GM12878 (cell line): ENCODE measurements around the gene MGAT4B. TPM values are rescaled to one million over a fixed set of nuclear protein-coding genes. Genes with fewer than 3 reads are reported as not detected.

ENCODE experiments used
- BACH1 ChIP-seq: fragments of 450-650 bp; IDR thresholded peaks from 2 replicates; pipeline ENCODE4 v1.6.1; 2017; ENCODE audit warnings: mild to moderate bottlenecking, borderline replicate concordance
- BCL11A ChIP-seq: IDR thresholded peaks from 2 replicates; pipeline ENCODE4 v1.6.1; 2011; ENCODE audit warnings: low read depth, low read length
- BHLHE40 ChIP-seq, 2 experiments: fragments of 450-650 bp in 1 of 2; IDR thresholded peaks; 2 replicates each; pipeline ENCODE4 v1.6.1; 2011 to 2017; ENCODE audit warnings: low read depth in 2 of 2, borderline replicate concordance in 1 of 2, improper control_type of control experiment in 1 of 2, low read length in 1 of 2, mild to moderate bottlenecking in 1 of 2
- EP300 ChIP-seq, 2 experiments: fragments of 150-350 bp in 1 of 2; IDR thresholded peaks; 2 replicates each; pipeline ENCODE4 v1.6.1; 2011 to 2012; ENCODE audit warnings: low read depth in 2 of 2, low read length in 2 of 2, borderline replicate concordance in 1 of 2, improper control_type of control experiment in 1 of 2, inconsistent platforms in 1 of 2; ENCODE audit not compliant: control insufficient read depth in 1 of 2
- ESRRA ChIP-seq: IDR thresholded peaks from 2 replicates; pipeline ENCODE4 v1.6.1; 2012; ENCODE audit warnings: mild to moderate bottlenecking, low read length, improper control_type of control experiment
- FOXK2 ChIP-seq: fragments of 450-650 bp; IDR thresholded peaks from 2 replicates; pipeline ENCODE4 v1.6.1; 2017; ENCODE audit warnings: mild to moderate bottlenecking, moderate library complexity
- FOXM1 ChIP-seq: IDR thresholded peaks from 2 replicates; pipeline ENCODE4 v1.6.1; 2012; ENCODE audit warnings: low read depth, mild to moderate bottlenecking, inconsistent platforms, low read length, moderate library complexity
- IKZF2 ChIP-seq, 2 experiments: fragments of 450-650 bp; IDR thresholded peaks; 2 replicates each; pipeline ENCODE4 v1.6.1; 2017; ENCODE audit warnings: mild to moderate bottlenecking in 2 of 2, moderate library complexity in 2 of 2
- LARP7 ChIP-seq: fragments of 450-650 bp; IDR thresholded peaks from 2 replicates; pipeline ENCODE4 v1.6.1; 2017; ENCODE audit warnings: mild to moderate bottlenecking
- MEF2A ChIP-seq: IDR thresholded peaks from 2 replicates; pipeline ENCODE4 v1.6.1; 2011; ENCODE audit warnings: low read depth, mild to moderate bottlenecking, low read length, moderate library complexity; ENCODE audit not compliant: insufficient read depth
- MXI1 ChIP-seq: fragments of 150-350 bp; IDR thresholded peaks from 2 replicates; pipeline ENCODE4 v1.6.1; 2011; ENCODE audit warnings: low read depth, mild to moderate bottlenecking, inconsistent platforms, low read length, improper control_type of control experiment
- MYB ChIP-seq: fragments of 150-350 bp; IDR thresholded peaks from 2 replicates; pipeline ENCODE4 v1.6.1; 2014; ENCODE audit warnings: mild to moderate bottlenecking, low read depth, low read length, borderline replicate concordance
- NBN ChIP-seq: fragments of 450-650 bp; IDR thresholded peaks from 2 replicates; pipeline ENCODE4 v1.6.1; 2016
- NR2C2 ChIP-seq: IDR thresholded peaks from 2 replicates; pipeline ENCODE4 v1.6.1; 2011; ENCODE audit warnings: borderline replicate concordance, low read depth; ENCODE audit not compliant: control insufficient read depth, insufficient read length
- PKNOX1 ChIP-seq: fragments of 450-650 bp; IDR thresholded peaks from 2 replicates; pipeline ENCODE4 v1.6.1; 2016; ENCODE audit warnings: mild to moderate bottlenecking
- RELA ChIP-seq: fragments of 450-650 bp; IDR thresholded peaks from 2 replicates; pipeline ENCODE4 v1.8.0; 2014; ENCODE audit warnings: borderline replicate concordance; ENCODE audit not compliant: partially characterized antibody
- SKIL ChIP-seq: fragments of 450-650 bp; IDR thresholded peaks from 2 replicates; pipeline ENCODE4 v1.6.1; 2017; ENCODE audit warnings: mild to moderate bottlenecking, low read depth, inconsistent platforms; ENCODE audit not compliant: poor library complexity, severe bottlenecking
- SMAD1 ChIP-seq: fragments of 450-650 bp; IDR thresholded peaks from 2 replicates; pipeline ENCODE4 v1.6.1; 2018; ENCODE audit warnings: mild to moderate bottlenecking, low read depth; ENCODE audit not compliant: partially characterized antibody
- SP1 ChIP-seq: IDR thresholded peaks from one replicate; pipeline ENCODE4 v1.6.1; 2011; ENCODE audit warnings: low read depth, low read length
- SRF ChIP-seq, 2 experiments: IDR thresholded peaks; 2 replicates each; pipeline ENCODE4 v1.6.1; 2011; ENCODE audit warnings: low read depth in 2 of 2, low read length in 2 of 2, mild to moderate bottlenecking in 1 of 2, moderate library complexity in 1 of 2
- TCF12 ChIP-seq: IDR thresholded peaks from 2 replicates; pipeline ENCODE4 v1.6.1; 2011; ENCODE audit warnings: low read depth, mild to moderate bottlenecking, low read length
- polyA plus RNA-seq, 11 experiments: library from polyadenylated mRNA; depleted of rRNA in 4 of 11; unstranded in 6 of 11; stranded (reverse) in 5 of 11; fragments of >200 nt; fragmentation: Nextera tagmentation in 4 of 11; fragmentation: Illumina TruSeq in 1 of 11; extraction: Ambion mirVana in 4 of 11; extraction: Trizol in 1 of 11; gene quantifications; 1 replicate in 1 of 11; 2 replicates in 10 of 11; pipeline versions ENCODE4 v1.2.1 to v1.2.3, GENCODE V29; 2011 to 2016; ENCODE audit warnings: inconsistent platforms in 2 of 11, missing spikeins in 2 of 11, low read depth in 1 of 11
- total RNA-seq, 4 experiments: library from RNA; depleted of rRNA in 3 of 4; stranded (reverse); fragments of >200 nt in 3 of 4; fragmentation: Illumina TruSeq in 1 of 4; extraction: Trizol in 1 of 4; gene quantifications; 2 replicates each; pipeline versions ENCODE4 v1.2.1 to v1.2.3, GENCODE V29; 2013 to 2021
- TF ChIP-seq, protein P1 (sequence below): IDR thresholded peaks from 2 replicates; pipeline ENCODE4 v1.6.1; 2012; ENCODE audit warnings: low read depth, low read length, improper control_type of control experiment
- TF ChIP-seq, protein P2 (sequence below): IDR thresholded peaks from 2 replicates; pipeline ENCODE4 v1.6.1; 2011; ENCODE audit warnings: low read depth, mild to moderate bottlenecking, low read length, moderate library complexity, borderline replicate concordance; ENCODE audit errors: extremely low read depth

Gene MGAT4B
- total and polyA plus RNA-seq, 10 of the 15 experiments (the other 5 are each of a cell fraction or from before 2014, with no cell fraction given), result 0.60 to 82.5 (median 34.4) TPM; not detected in 1

DNA sequence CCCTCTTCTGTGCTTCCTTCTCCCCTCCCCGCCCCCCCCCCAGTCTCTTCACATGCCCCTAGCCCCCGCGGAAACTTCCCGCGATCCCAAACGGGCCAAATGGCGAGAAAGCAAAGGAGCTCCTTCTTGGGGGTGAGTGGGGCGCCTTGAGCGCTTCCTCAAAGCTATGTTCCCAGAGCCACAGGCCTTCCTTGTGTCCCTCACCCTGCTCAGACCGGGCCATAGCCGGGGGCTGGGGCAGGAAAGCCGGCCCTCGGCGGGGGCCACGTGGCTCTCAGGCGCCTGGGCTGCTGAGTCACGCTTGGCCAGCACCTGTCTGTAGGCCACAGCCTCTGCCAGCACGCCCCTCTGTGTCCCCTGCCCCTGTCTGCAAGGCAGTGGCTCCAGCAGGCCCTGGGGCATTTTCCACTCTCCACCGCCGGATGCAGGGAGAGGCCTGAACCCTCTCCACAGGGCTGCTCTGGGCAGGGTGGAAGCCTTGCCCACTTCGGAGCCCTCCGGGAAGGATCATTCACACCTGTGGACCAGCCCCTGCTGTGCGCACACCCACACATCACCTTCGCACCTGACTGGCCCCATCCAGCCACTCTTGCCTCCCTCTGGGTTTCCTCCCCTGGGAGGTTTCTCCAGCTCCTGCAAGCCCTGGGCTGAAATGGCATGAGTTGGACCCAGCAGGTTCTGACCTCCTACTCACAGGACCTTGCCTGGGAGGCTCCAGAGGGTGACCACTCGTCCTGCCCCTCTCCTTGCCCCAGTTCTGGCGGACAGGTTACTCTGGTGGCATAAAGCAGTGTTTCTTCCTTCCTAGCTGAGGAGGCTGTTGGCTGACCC, 12.8 kb upstream of the MGAT4B start (continued):
- TF ChIP-seq MEF2A (no peak), SP1 (no peak), FOXK2 (no peak), TCF12 (0 out of 2 replicates have a peak, but pooled peaks have one; percentile 6), SMAD1 (no peak), IKZF2 (IDR thresholded peaks at IDR 0.05) (peak; percentile 59 to 72; a peak in 3 of 4 replicates), NR2C2 (no peak), PKNOX1 (no peak), BHLHE40 (IDR thresholded peaks at IDR 0.05; ENCODE audit: borderline replicate concordance in 1 of 2, low read depth in 2 of 2, low read length in 1 of 2) (peak; percentile 59 to 76; a peak in 2 of 4 replicates), RELA (no peak), FOXM1 (no peak), SRF (IDR thresholded peaks at IDR 0.05; ENCODE audit: low read depth in 2 of 2, low read length in 2 of 2) (no peak), NBN (peak; percentile 6; the same call in 1 of the 2 replicates), SKIL (no peak), ESRRA (no peak), EP300 (IDR thresholded peaks at IDR 0.05; ENCODE audit: borderline replicate concordance in 1 of 2, control insufficient read depth in 1 of 2, low read depth in 2 of 2, low read length in 2 of 2) (peak in 1 of 2 experiments; percentile 12; a peak in 1 of 4 replicates), BCL11A (no peak), LARP7 (peak; percentile 20; the same call in 1 of the 2 replicates), MXI1 (peak; percentile 69), BACH1 (peak; percentile 99), MYB (no peak)
- TF ChIP-seq, protein P1, sequence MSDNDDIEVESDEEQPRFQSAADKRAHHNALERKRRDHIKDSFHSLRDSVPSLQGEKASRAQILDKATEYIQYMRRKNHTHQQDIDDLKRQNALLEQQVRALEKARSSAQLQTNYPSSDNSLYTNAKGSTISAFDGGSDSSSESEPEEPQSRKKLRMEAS, result peak; percentile 91
- TF ChIP-seq, protein P2, sequence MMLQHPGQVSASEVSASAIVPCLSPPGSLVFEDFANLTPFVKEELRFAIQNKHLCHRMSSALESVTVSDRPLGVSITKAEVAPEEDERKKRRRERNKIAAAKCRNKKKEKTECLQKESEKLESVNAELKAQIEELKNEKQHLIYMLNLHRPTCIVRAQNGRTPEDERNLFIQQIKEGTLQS, result no peak
